Measurements from ENCODE around the gene GRID2.

- no peak for TF ChIP-seq CTCF (IDR thresholded peaks at IDR 0.05; ENCODE audit: low read depth, low read length, missing input control)
- no peak for TF ChIP-seq RAD21 (IDR thresholded peaks at IDR 0.05)
- TF ChIP-seq FOXA1 (IDR thresholded peaks at IDR 0.05): no peak
- TF ChIP-seq EGR1 (IDR thresholded peaks at IDR 0.05; ENCODE audit: low read depth in 2 of 2): no peak
- no peak for TF ChIP-seq RXRA (IDR thresholded peaks at IDR 0.05)
- TF ChIP-seq REST (IDR thresholded peaks at IDR 0.05): no peak
- TF ChIP-seq ZBTB33 (IDR thresholded peaks at IDR 0.05): no peak
- TF ChIP-seq ATF3 (IDR thresholded peaks at IDR 0.05): no peak
Measured at GRCh38 chr4:93373893-93374860, 1070.4 kb downstream of the GRID2 start.

Data from liver (tissue), 3 donors.